ENCODE results near the gene PRKCH. TPM values are rescaled to one million over a fixed set of nuclear protein-coding genes. Genes with fewer than 3 reads are reported as not detected.
A peak's percentile ranks its signal among the peaks of the same experiment; 100 is the strongest.

PRKCH gene
- total RNA-seq, 1 experiment from 2014 or later: 5.2 TPM

GRCh38 chr14:61438497-61438859 is 117.1 kb downstream of the PRKCH start:
- Histone ChIP-seq H3T11ph (ENCODE audit: low read length) (no peak overlapping the region), H2BK20ac (ENCODE audit: low read depth, low read length, poor library complexity, severe bottlenecking) (no peak overlapping the region), H4K20me1 (ENCODE audit: control insufficient read depth, insufficient read depth, insufficient read length) (no peaks in the 10 kb centered on the region), H3K9me3 (ENCODE audit: control insufficient read depth, low read depth, low read length) (no peaks in the 10 kb centered on the region), H3K9ac (ENCODE audit: extremely low read depth, insufficient read length, low read length) (no peak overlapping the region), H3K27ac (ENCODE audit: insufficient read length, low read depth, low read length) (no peak overlapping the region), H2BK120ac (ENCODE audit: low read depth, low read length, poor library complexity, severe bottlenecking) (no peak overlapping the region), H3K14ac (ENCODE audit: insufficient read depth, low read length) (no peak overlapping the region), H3K79me1 (ENCODE audit: insufficient read depth, low read depth, low read length, poor library complexity, severe bottlenecking) (no peaks in the 10 kb centered on the region), H2BK15ac (ENCODE audit: low read depth, low read length) (no peak overlapping the region), H3K27me3 (ENCODE audit: insufficient read depth, low read length) (no peaks in the 10 kb centered on the region), H3K23ac (ENCODE audit: insufficient read length, low read depth, low read length) (no peak overlapping the region), H3K56ac (ENCODE audit: insufficient read length, low read depth, low read length) (no peak overlapping the region), H2BK5ac (ENCODE audit: insufficient read length, low read length) (no peak overlapping the region), H3K79me2 (ENCODE audit: insufficient read depth, low read length) (no peaks in the 10 kb centered on the region; the same call in 1 of the 2 replicates), H2BK12ac (ENCODE audit: insufficient read length, low read depth, low read length) (no peak overlapping the region), H4K91ac (ENCODE audit: insufficient read length, low read depth, low read length) (no peak overlapping the region), H3K18ac (ENCODE audit: insufficient read length, low read depth, low read length) (no peak overlapping the region), H3K4me2 (ENCODE audit: insufficient read depth, insufficient read length, low read length) (peak overlapping the region; percentile 37), H2AFZ (ENCODE audit: low read length) (no peak overlapping the region), H3K4ac (ENCODE audit: low read depth, low read length) (no peak overlapping the region), H2AK5ac (ENCODE audit: insufficient read length, low read length) (no peak overlapping the region), H3K23me2 (ENCODE audit: insufficient read length, low read depth, low read length, poor library complexity, severe bottlenecking) (no peaks in the 10 kb centered on the region), H4K5ac (ENCODE audit: insufficient read length, low read depth, low read length) (no peak overlapping the region), H4K8ac (replicated peaks; ENCODE audit: insufficient read length, low read depth, low read length) (no peak overlapping the region), H3K4me1 (ENCODE audit: insufficient read depth, low read length) (peaks cover 10% of the 10 kb centered on the region; the same call in 1 of the 2 replicates)
- H3K9me3 Mint-ChIP-seq: no peaks in the 10 kb centered on the region
- no peak overlapping the region for H3K4me3 Mint-ChIP-seq
- no CpG with 5 or more reads among the region's 2 CpGs for WGBS (ENCODE audit: extremely low coverage, insufficient read length, low lambda C conversion rate)
- no peaks in the 10 kb centered on the region for H3K27me3 Mint-ChIP-seq (ENCODE audit: low read depth)
- TF ChIP-seq, protein P1, sequence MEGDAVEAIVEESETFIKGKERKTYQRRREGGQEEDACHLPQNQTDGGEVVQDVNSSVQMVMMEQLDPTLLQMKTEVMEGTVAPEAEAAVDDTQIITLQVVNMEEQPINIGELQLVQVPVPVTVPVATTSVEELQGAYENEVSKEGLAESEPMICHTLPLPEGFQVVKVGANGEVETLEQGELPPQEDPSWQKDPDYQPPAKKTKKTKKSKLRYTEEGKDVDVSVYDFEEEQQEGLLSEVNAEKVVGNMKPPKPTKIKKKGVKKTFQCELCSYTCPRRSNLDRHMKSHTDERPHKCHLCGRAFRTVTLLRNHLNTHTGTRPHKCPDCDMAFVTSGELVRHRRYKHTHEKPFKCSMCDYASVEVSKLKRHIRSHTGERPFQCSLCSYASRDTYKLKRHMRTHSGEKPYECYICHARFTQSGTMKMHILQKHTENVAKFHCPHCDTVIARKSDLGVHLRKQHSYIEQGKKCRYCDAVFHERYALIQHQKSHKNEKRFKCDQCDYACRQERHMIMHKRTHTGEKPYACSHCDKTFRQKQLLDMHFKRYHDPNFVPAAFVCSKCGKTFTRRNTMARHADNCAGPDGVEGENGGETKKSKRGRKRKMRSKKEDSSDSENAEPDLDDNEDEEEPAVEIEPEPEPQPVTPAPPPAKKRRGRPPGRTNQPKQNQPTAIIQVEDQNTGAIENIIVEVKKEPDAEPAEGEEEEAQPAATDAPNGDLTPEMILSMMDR (conservative IDR thresholded peaks at IDR 0.05): no peak
- peaks cover 21 to 23% of the 10 kb centered on the region in 2 experiments for H3K4me1 Mint-ChIP-seq
- no peaks in the 10 kb centered on the region for H3K36me3 Mint-ChIP-seq (ENCODE audit: insufficient read depth in 1 of 3, low read depth in 3 of 3)
- no peak for DNase-seq
- H3K27ac Mint-ChIP-seq: peak overlapping the region in 1 of 3 experiments; percentile 60; a peak in 1 of 7 replicates
